GM12878 (cell line): ENCODE results near the gene CFDP1. TPM values are rescaled to one million over a fixed set of nuclear protein-coding genes. Genes with fewer than 3 reads are reported as not detected.

Experiments used
- E4F1 ChIP-seq: fragments of 450-650 bp; IDR thresholded peaks from 2 replicates; pipeline ENCODE4 v1.6.1; 2018; ENCODE audit warnings: borderline replicate concordance, mild to moderate bottlenecking; ENCODE audit not compliant: partially characterized antibody
- MYC ChIP-seq: IDR thresholded peaks from 2 replicates; pipeline ENCODE4 v1.6.1; 2011; ENCODE audit warnings: mild to moderate bottlenecking, low read length, moderate library complexity, inconsistent platforms; ENCODE audit not compliant: insufficient read depth, insufficient replicate concordance, insufficient read length, severe bottlenecking
- SMAD5 ChIP-seq: IDR thresholded peaks from 2 replicates; pipeline ENCODE4 v1.6.1; 2016; ENCODE audit warnings: antibody characterized with exemption, low read depth
- SREBF1 ChIP-seq: IDR thresholded peaks from 2 replicates; pipeline ENCODE4 v1.6.1; 2012; ENCODE audit warnings: mild to moderate bottlenecking, low read length
- SUPT20H ChIP-seq: IDR thresholded peaks from 2 replicates; pipeline ENCODE4 v1.6.1; 2011; ENCODE audit warnings: low read depth, mild to moderate bottlenecking, low read length, moderate library complexity, borderline replicate concordance; ENCODE audit not compliant: control insufficient read depth
- SUZ12 ChIP-seq: fragments of 200-600 bp; sonication (generic); IDR thresholded peaks from one replicate; pipeline ENCODE4 v1.6.1; 2018; ENCODE audit warnings: antibody characterized with exemption, mild to moderate bottlenecking; ENCODE audit not compliant: unreplicated experiment
- TCF7 ChIP-seq: IDR thresholded peaks from 2 replicates; pipeline ENCODE4 v1.6.1; 2014; ENCODE audit warnings: antibody characterized with exemption, borderline replicate concordance
- ZBTB40 ChIP-seq: fragments of 450-650 bp; IDR thresholded peaks from 2 replicates; pipeline ENCODE4 v1.6.1; 2016; ENCODE audit warnings: mild to moderate bottlenecking, moderate library complexity, borderline replicate concordance
- ZNF384 ChIP-seq: IDR thresholded peaks from 2 replicates; pipeline ENCODE4 v1.6.1; 2012; ENCODE audit warnings: low read depth, mild to moderate bottlenecking, low read length, improper control_type of control experiment, borderline replicate concordance
- ZNF622 ChIP-seq: fragments of 450-650 bp; IDR thresholded peaks from 2 replicates; pipeline ENCODE4 v1.6.1; 2017; ENCODE audit warnings: mild to moderate bottlenecking, inconsistent platforms
- ZNF687 ChIP-seq: fragments of 450-650 bp; IDR thresholded peaks from 2 replicates; pipeline ENCODE4 v1.6.1; 2017; ENCODE audit warnings: mild to moderate bottlenecking, moderate library complexity
- polyA plus RNA-seq, 11 experiments: library from polyadenylated mRNA; depleted of rRNA in 4 of 11; unstranded in 6 of 11; stranded (reverse) in 5 of 11; fragments of >200 nt; fragmentation: Nextera tagmentation in 4 of 11; fragmentation: Illumina TruSeq in 1 of 11; extraction: Ambion mirVana in 4 of 11; extraction: Trizol in 1 of 11; gene quantifications; 1 replicate in 1 of 11; 2 replicates in 10 of 11; pipeline versions ENCODE4 v1.2.1 to v1.2.3, GENCODE V29; 2011 to 2016; ENCODE audit warnings: inconsistent platforms in 2 of 11, missing spikeins in 2 of 11, low read depth in 1 of 11
- total RNA-seq, 4 experiments: library from RNA; depleted of rRNA in 3 of 4; stranded (reverse); fragments of >200 nt in 3 of 4; fragmentation: Illumina TruSeq in 1 of 4; extraction: Trizol in 1 of 4; gene quantifications; 2 replicates each; pipeline versions ENCODE4 v1.2.1 to v1.2.3, GENCODE V29; 2013 to 2021
- TF ChIP-seq, protein P1 (sequence below): IDR thresholded peaks from 2 replicates; pipeline ENCODE4 v1.6.1; 2011; ENCODE audit warnings: borderline replicate concordance, low read depth, mild to moderate bottlenecking, moderate library complexity, low read length; ENCODE audit not compliant: insufficient read depth, poor library complexity, severe bottlenecking

Gene CFDP1
- total and polyA plus RNA-seq, 10 of the 15 experiments (the other 5 are each of a cell fraction or from before 2014, with no cell fraction given): 22.3 to 64.8 (median 36.7) TPM

DNA sequence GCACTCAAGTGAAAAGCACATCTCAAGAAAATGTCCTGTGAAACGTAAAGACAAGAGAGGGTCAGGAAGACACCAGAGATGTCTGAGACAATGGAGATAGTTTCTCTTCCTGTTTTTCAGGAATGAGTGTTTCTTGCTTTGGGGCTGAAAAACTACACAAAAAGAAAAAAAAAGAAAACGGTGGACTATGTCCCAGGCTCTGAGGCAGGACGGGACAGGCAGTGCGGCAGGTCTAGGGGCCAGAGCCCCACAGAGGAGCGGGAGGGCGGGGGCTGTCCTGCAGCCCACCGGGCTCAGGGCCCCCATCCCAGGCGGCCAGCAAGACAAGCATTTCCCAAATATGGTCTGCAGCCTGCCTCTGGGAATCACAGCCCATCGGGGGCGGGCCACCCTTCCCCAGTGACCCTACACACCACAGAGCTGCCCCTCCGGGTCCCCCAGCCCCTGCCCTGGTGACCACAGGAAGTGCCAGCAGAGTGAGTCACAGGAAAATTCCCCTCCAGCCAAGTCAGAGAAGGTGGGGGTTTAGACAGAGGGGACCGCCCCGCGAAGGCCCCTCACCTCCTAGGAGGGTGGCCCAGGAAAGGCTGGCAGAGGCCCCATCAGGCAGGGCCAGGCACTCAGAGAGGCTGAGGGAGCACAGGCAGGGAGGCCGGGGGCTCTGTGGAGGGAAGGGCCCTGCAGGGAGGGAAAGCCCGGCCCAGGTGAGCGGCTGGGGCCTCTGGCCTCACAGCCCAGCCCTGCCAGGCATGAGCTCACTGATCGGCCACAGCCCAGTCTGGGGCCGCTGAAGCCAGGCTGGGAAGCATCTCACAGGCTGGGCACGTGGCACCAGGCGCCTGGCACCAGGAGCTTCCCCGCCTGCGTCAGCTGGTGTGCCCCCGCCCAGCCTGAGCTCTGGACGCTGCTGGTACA is 188.2 kb downstream of the CFDP1 start (continued):
- no peak for TF ChIP-seq ZBTB40
- no peak for TF ChIP-seq SMAD5
- TF ChIP-seq ZNF622: no peak
- TF ChIP-seq E4F1: no peak
- no peak for TF ChIP-seq TCF7
- no peak for TF ChIP-seq SUZ12
- TF ChIP-seq SUPT20H: no peak
- no peak for TF ChIP-seq SREBF1
- TF ChIP-seq ZNF384: 0 out of 2 replicates have a peak, but pooled peaks have one; percentile 9
- no peak for TF ChIP-seq ZNF687
- TF ChIP-seq MYC: no peak
- TF ChIP-seq, protein P1, sequence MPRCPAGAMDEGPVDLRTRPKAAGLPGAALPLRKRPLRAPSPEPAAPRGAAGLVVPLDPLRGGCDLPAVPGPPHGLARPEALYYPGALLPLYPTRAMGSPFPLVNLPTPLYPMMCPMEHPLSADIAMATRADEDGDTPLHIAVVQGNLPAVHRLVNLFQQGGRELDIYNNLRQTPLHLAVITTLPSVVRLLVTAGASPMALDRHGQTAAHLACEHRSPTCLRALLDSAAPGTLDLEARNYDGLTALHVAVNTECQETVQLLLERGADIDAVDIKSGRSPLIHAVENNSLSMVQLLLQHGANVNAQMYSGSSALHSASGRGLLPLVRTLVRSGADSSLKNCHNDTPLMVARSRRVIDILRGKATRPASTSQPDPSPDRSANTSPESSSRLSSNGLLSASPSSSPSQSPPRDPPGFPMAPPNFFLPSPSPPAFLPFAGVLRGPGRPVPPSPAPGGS: peak; percentile 38
